Hepatocyte (in vitro differentiated cells): ENCODE measurements around the gene XYLT1. TPM values are rescaled to one million over a fixed set of nuclear protein-coding genes. Genes with fewer than 3 reads are reported as not detected.

Experiments used
- DNase-seq: peaks from one replicate; pipeline ENCODE4 v3.0.0-alpha.2; 2016; ENCODE audit warnings: low spot score
- H2AFZ ChIP-seq: fragments of 200-600 bp; sonication (generic); 2 replicates; pipeline ENCODE4 v1.6.0; 2016; ENCODE audit warnings: antibody characterized with exemption, mild to moderate bottlenecking
- H3K27ac ChIP-seq: fragments of 200-600 bp; sonication (generic); 2 replicates; pipeline ENCODE4 v1.5.1; 2016; ENCODE audit warnings: mild to moderate bottlenecking
- H3K27me3 ChIP-seq: fragments of 200-600 bp; sonication (generic); 2 replicates; pipeline ENCODE4 v1.6.1; 2016
- H3K36me3 ChIP-seq: fragments of 200-600 bp; sonication (generic); replicated peaks from 2 replicates; pipeline ENCODE4 v1.5.1; 2016; ENCODE audit warnings: low read depth; ENCODE audit not compliant: insufficient read depth
- H3K4me1 ChIP-seq: fragments of 200-600 bp; sonication (generic); 2 replicates; pipeline ENCODE4 v1.5.1; 2016; ENCODE audit warnings: mild to moderate bottlenecking, moderate library complexity; ENCODE audit not compliant: insufficient read depth
- H3K4me2 ChIP-seq: fragments of 200-600 bp; sonication (generic); 2 replicates; pipeline ENCODE4 v1.6.0; 2016
- H3K4me3 ChIP-seq: fragments of 200-600 bp; sonication (generic); 2 replicates; pipeline ENCODE4 v1.5.1; 2016; ENCODE audit warnings: mild to moderate bottlenecking
- H3K79me2 ChIP-seq: fragments of 200-600 bp; sonication (generic); 2 replicates; pipeline ENCODE4 v1.6.0; 2017; ENCODE audit warnings: mild to moderate bottlenecking
- H3K9me2 ChIP-seq: fragments of 200-600 bp; sonication (generic); replicated peaks from 2 replicates; pipeline ENCODE4 v1.6.0; 2017; ENCODE audit warnings: mild to moderate bottlenecking; ENCODE audit not compliant: insufficient read depth
- H3K9me3 ChIP-seq: fragments of 200-600 bp; sonication (generic); 2 replicates; pipeline ENCODE4 v1.5.1; 2016; ENCODE audit warnings: low read depth, mild to moderate bottlenecking
- H4K20me1 ChIP-seq: fragments of 200-600 bp; sonication (generic); 2 replicates; pipeline ENCODE4 v1.6.0; 2016; ENCODE audit warnings: mild to moderate bottlenecking; ENCODE audit not compliant: insufficient read depth, poor library complexity, severe bottlenecking
- CTCF ChIP-seq: fragments of 200-600 bp; sonication (generic); IDR thresholded peaks from 2 replicates; pipeline ENCODE4 v1.5.1; 2016; ENCODE audit warnings: antibody characterized with exemption, mild to moderate bottlenecking; ENCODE audit not compliant: poor library complexity
- EZH2 ChIP-seq: fragments of 200-600 bp; sonication (generic); IDR thresholded peaks from 2 replicates; pipeline ENCODE4 v1.6.1; 2016; ENCODE audit warnings: antibody characterized with exemption, mild to moderate bottlenecking, borderline replicate concordance
- EZH2phosphoT487 ChIP-seq: fragments of 200-600 bp; sonication (generic); IDR thresholded peaks from one replicate; pipeline ENCODE4 v1.6.1; 2018; ENCODE audit warnings: antibody characterized with exemption, mild to moderate bottlenecking, low read depth, moderate library complexity; ENCODE audit not compliant: unreplicated experiment, severe bottlenecking
- WGBS: methylation state at CpG from one replicate; pipeline ENCODE4 v1.1.6; 2016; ENCODE audit warnings: low lambda C conversion rate; ENCODE audit errors: missing lambda C conversion rate; 5-methylcytosine and 5-hydroxymethylcytosine counted together
- polyA plus RNA-seq: library from polyadenylated mRNA; unstranded; fragments of >200 nt; fragmentation: Nextera tagmentation; extraction: Ambion mirVana; gene quantifications from 2 replicates; pipeline ENCODE4 v1.2.1, GENCODE V29; 2016
- total RNA-seq: library from RNA; depleted of rRNA; stranded (reverse); fragments of >200 nt; gene quantifications from 2 replicates; pipeline ENCODE4 v1.2.3, GENCODE V29; 2014

XYLT1 gene
- total and polyA plus RNA-seq, 2 experiments from 2014 or later, result 6.9 to 13.7 TPM

- WGBS, result 64% methylated on average over 2 of the region's 2 CpGs
- no peak for TF ChIP-seq CTCF
- TF ChIP-seq EZH2, result no peak
- TF ChIP-seq EZH2phosphoT487, result no peak
- Histone ChIP-seq H3K36me3 (no peaks in the 10 kb centered on the region), H3K4me3 (no peak overlapping the region), H3K4me1 (peaks cover 42% of the 10 kb centered on the region), H2AFZ (no peak overlapping the region), H4K20me1 (no peaks in the 10 kb centered on the region), H3K9me3 (no peaks in the 10 kb centered on the region), H3K27me3 (no peaks in the 10 kb centered on the region), H3K9me2 (no peaks in the 10 kb centered on the region), H3K4me2 (peak overlapping the region; percentile 52), H3K27ac (peak overlapping the region; percentile 77), H3K79me2 (peaks cover 2% of the 10 kb centered on the region)
- DNase-seq, result peak; percentile 16
These were observed 166.7 kb downstream of the XYLT1 start for GRCh38 chr16:17304106-17304490.

- 81% methylated on average over 5 of the region's 5 CpGs for WGBS
- peaks cover 2% of the 10 kb centered on the region for H3K79me2 ChIP-seq
- no peak for DNase-seq
- no peaks in the 10 kb centered on the region for H4K20me1 ChIP-seq
- H3K9me3 ChIP-seq, result no peaks in the 10 kb centered on the region
- no peak overlapping the region for H3K4me2 ChIP-seq
- H2AFZ ChIP-seq, result no peak overlapping the region
- H3K9me2 ChIP-seq, result no peaks in the 10 kb centered on the region
- H3K36me3 ChIP-seq, result no peaks in the 10 kb centered on the region
- TF ChIP-seq EZH2 (no peak), EZH2phosphoT487 (no peak), CTCF (no peak)
- H3K27me3 ChIP-seq, result no peaks in the 10 kb centered on the region
- no peak overlapping the region for H3K4me3 ChIP-seq
- peak overlapping the region; percentile 77 for H3K27ac ChIP-seq
- H3K4me1 ChIP-seq, result peaks cover 42% of the 10 kb centered on the region
These were observed 167.7 kb downstream of the XYLT1 start for GRCh38 chr16:17303101-17303500.

GRCh38 chr16:17302620-17303019, 168.1 kb downstream of the XYLT1 start:
- WGBS, result 72% methylated on average over 3 of the region's 3 CpGs
- DNase-seq, result no peak
- no peak overlapping the region for H3K27ac ChIP-seq

More at GRCh38 chr16:17302620-17303019, 168.1 kb downstream of the XYLT1 start:
- Histone ChIP-seq H3K4me2 (no peak overlapping the region), H4K20me1 (no peaks in the 10 kb centered on the region), H3K9me2 (no peaks in the 10 kb centered on the region), H3K36me3 (no peaks in the 10 kb centered on the region), H3K9me3 (no peaks in the 10 kb centered on the region), H2AFZ (no peak overlapping the region), H3K4me3 (no peak overlapping the region), H3K4me1 (peaks cover 39% of the 10 kb centered on the region), H3K79me2 (peaks cover 2% of the 10 kb centered on the region), H3K27me3 (no peaks in the 10 kb centered on the region)
- TF ChIP-seq EZH2 (no peak), EZH2phosphoT487 (no peak), CTCF (no peak)
